Breast epithelium (tissue), 4 donors: ENCODE data around the gene GLIS1. TPM values are rescaled to one million over a fixed set of nuclear protein-coding genes. Genes with fewer than 3 reads are reported as not detected.
A peak's percentile ranks its signal among the peaks of the same experiment; 100 is the strongest.

Experiments
- DNase-seq, 2 donors: peaks; one replicate each; pipeline ENCODE4 v3.0.0-alpha.2; 2019; ENCODE audit warnings: low spot score in 2 of 2
- H3K27ac ChIP-seq, 2 donors: fragments of 200-600 bp; sonication (generic) in 1 of 2; one replicate each; pipeline ENCODE4 v1.5.1; 2016 to 2019; ENCODE audit warnings: mild to moderate bottlenecking in 1 of 2
- H3K27me3 ChIP-seq, 2 donors: fragments of 200-600 bp; sonication (generic) in 1 of 2; one replicate each; pipeline versions ENCODE4 v1.5.1 to v1.6.0; 2017 to 2019; ENCODE audit warnings: control low read depth in 1 of 2, mild to moderate bottlenecking in 1 of 2
- H3K36me3 ChIP-seq: fragments of 200-600 bp; one replicate; pipeline ENCODE4 v1.5.1; 2019
- H3K4me1 ChIP-seq, 2 donors: fragments of 200-600 bp; sonication (generic); one replicate each; pipeline ENCODE4 v1.5.1; 2016 to 2019; ENCODE audit warnings: control low read depth in 1 of 2
- H3K4me3 ChIP-seq, 3 donors: fragments of 200-600 bp; sonication (generic); 1 replicate in 2 of 3; 2 replicates in 1 of 3; pipeline ENCODE4 v1.5.1; 2016 to 2019; ENCODE audit warnings: mild to moderate bottlenecking in 3 of 3, moderate library complexity in 2 of 3
- H3K9me3 ChIP-seq, 2 donors: fragments of 200-600 bp; sonication (generic) in 1 of 2; one replicate each; pipeline ENCODE4 v1.5.1; 2016 to 2019; ENCODE audit warnings: control low read depth in 1 of 2
- POLR2A ChIP-seq: fragments of 450-650 bp; IDR thresholded peaks from one replicate; pipeline ENCODE4 v1.6.1; 2016; ENCODE audit warnings: antibody characterized with exemption, mild to moderate bottlenecking, moderate library complexity
- POLR2AphosphoS5 ChIP-seq, 3 donors: sonication (generic); formaldehyde crosslinking; IDR thresholded peaks; one replicate each; pipeline ENCODE4 v1.6.1; 2017; ENCODE audit warnings: antibody characterized with exemption in 3 of 3
- intact Hi-C: fragments of 100-400 bp; cut with DNase I; formaldehyde crosslinking; loops from one replicate; pipeline ENCODE4 v1.15.1; 2023; ENCODE audit warnings: low total_unique reads
- total RNA-seq, 3 donors: library from RNA; depleted of rRNA; stranded (reverse); fragments of >200 nt; gene quantifications; one replicate each; pipeline ENCODE4 v1.1.0, GENCODE V29; 2016
- TF ChIP-seq, protein P1 (sequence below), 3 donors: fragments of 450-650 bp; IDR thresholded peaks; one replicate each; pipeline ENCODE4 v1.5.1; 2016 to 2017; ENCODE audit warnings: antibody characterized with exemption in 3 of 3, mild to moderate bottlenecking in 3 of 3, moderate library complexity in 3 of 3

The GLIS1 gene
- total RNA-seq, 3 donors from 2014 or later = 0.16 to 2.0 (median 0.59) TPM

- Histone ChIP-seq H3K9me3 (no peaks in the 10 kb centered on the region), H3K36me3 (no peaks in the 10 kb centered on the region), H3K4me3 (peak overlapping the region in 2 of 3 donors; percentile 10 to 46), H3K27ac (no peak overlapping the region), H3K4me1 (no peaks in the 10 kb centered on the region), H3K27me3 (no peaks in the 10 kb centered on the region)
- intact Hi-C loops = no loop called here
- DNase-seq = no peak
- TF ChIP-seq POLR2AphosphoS5 (IDR thresholded peaks at IDR 0.05) (no peak), POLR2A (no peak)
- TF ChIP-seq, protein P1, sequence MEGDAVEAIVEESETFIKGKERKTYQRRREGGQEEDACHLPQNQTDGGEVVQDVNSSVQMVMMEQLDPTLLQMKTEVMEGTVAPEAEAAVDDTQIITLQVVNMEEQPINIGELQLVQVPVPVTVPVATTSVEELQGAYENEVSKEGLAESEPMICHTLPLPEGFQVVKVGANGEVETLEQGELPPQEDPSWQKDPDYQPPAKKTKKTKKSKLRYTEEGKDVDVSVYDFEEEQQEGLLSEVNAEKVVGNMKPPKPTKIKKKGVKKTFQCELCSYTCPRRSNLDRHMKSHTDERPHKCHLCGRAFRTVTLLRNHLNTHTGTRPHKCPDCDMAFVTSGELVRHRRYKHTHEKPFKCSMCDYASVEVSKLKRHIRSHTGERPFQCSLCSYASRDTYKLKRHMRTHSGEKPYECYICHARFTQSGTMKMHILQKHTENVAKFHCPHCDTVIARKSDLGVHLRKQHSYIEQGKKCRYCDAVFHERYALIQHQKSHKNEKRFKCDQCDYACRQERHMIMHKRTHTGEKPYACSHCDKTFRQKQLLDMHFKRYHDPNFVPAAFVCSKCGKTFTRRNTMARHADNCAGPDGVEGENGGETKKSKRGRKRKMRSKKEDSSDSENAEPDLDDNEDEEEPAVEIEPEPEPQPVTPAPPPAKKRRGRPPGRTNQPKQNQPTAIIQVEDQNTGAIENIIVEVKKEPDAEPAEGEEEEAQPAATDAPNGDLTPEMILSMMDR (IDR thresholded peaks at IDR 0.05) = peak in 1 of 3 donors; percentile 42
Measured at GRCh38 chr1:53470155-53470554, 268.8 kb downstream of the GLIS1 start.

- TF ChIP-seq POLR2AphosphoS5 (IDR thresholded peaks at IDR 0.05) = no peak
- TF ChIP-seq, protein P1 (IDR thresholded peaks at IDR 0.05) = no peak
- TF ChIP-seq POLR2A = no peak
- Histone ChIP-seq H3K4me3 (no peak overlapping the region), H3K27me3 (no peaks in the 10 kb centered on the region), H3K36me3 (no peaks in the 10 kb centered on the region), H3K4me1 (no peaks in the 10 kb centered on the region), H3K9me3 (no peaks in the 10 kb centered on the region), H3K27ac (no peak overlapping the region)
- intact Hi-C loops = no loop called here
- no peak for DNase-seq
Measured at GRCh38 chr1:53469373-53469772, 269.6 kb downstream of the GLIS1 start.

DNA sequence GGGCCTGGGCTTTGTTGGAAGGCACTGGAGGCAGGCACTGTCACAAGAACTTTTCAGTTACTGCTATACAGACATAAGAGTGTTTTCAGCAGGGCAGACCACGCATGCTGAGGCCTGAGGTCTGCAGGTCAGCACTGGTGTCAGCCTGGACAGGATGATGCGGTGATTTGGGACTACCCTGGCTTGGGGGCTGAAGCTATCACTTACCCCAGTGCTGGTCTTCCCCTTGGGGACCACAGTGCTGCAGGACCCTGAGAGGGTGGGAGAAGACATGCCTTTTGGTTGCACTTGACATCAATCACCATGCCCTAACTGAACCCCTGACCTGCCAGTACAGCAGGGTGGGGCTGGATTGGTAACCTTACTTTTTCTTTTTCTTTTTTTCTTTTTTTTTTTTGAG, 270.6 kb downstream of the GLIS1 start:
- Histone ChIP-seq H3K27me3 (no peaks in the 10 kb centered on the region), H3K9me3 (no peaks in the 10 kb centered on the region), H3K4me3 (no peak overlapping the region), H3K4me1 (no peaks in the 10 kb centered on the region), H3K36me3 (no peaks in the 10 kb centered on the region), H3K27ac (no peak overlapping the region)
- TF ChIP-seq, protein P1 (IDR thresholded peaks at IDR 0.05) = no peak
- TF ChIP-seq POLR2A (no peak), POLR2AphosphoS5 (IDR thresholded peaks at IDR 0.05) (no peak)
- no peak for DNase-seq
- intact Hi-C loops = no loop called here

DNA sequence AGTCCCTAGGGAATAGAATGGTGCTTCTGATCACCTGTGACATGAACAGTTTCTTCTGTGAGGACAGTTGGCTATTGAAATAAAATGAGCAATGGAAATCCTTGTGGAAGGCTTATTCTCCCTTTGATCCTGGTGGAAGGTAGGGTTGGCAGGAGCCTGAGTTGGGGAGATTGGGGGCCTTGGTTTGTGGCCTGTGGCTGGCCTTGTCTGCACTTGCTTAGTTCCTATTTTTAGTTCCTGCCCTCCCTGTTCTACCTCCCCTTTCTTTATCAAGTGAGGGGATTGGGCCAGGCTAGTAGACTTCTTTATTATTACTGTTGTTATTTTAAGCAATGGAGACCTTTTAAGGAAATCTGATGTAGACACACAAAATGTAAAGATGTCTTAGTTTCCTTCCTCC, 271.6 kb downstream of the GLIS1 start:
- Histone ChIP-seq H3K4me3 (no peak overlapping the region), H3K4me1 (no peaks in the 10 kb centered on the region), H3K9me3 (no peaks in the 10 kb centered on the region), H3K27me3 (no peaks in the 10 kb centered on the region), H3K36me3 (no peaks in the 10 kb centered on the region), H3K27ac (no peak overlapping the region)
- intact Hi-C loops = no loop called here
- TF ChIP-seq POLR2AphosphoS5 (IDR thresholded peaks at IDR 0.05) = no peak
- TF ChIP-seq, protein P1 (IDR thresholded peaks at IDR 0.05) = no peak
- TF ChIP-seq POLR2A = no peak
- no peak for DNase-seq

DNA sequence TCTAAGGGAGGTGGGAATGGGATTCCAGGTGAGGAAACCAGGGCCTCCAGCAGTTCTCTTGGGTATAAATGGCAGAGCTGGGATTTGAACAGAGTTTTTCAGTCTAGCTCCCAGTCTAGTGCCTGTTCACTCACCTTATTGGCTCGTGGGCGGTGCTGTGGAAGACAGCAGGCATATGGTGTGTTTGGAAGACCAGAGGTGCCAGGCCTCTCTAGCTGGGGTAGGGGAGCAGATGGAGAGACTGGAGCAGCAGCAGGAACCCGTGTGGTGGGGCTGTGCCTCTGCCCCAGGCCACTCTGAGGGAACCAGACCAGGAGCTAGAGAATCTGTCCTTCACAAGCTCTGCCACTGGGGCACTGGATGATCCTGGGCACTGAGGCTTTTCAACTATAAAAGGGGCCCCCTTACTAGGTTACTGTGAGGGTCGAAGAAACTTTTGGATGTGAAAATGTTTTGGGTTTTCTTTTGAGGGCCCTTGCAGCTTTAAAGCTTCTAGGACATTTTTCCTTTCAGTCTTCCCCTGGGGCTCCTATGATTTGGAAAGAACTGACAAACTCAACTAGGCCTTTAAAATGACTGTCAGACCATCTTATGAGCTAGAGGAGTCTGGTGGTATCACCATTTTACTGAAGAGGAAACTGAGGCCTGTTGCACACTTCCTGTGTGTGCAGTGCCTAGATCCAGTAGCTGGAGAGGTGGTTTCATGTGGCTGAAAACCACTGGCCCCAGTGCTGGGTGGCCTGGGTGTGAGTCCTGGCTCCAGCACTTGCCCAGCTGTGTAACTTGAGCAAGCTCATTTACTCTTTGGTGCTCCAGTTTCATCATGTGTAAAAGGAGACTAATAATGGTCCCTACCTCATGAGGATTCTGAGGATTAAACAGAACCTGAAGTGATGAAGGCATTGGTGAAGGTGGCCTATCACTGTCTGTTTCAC, 273.7 kb downstream of the GLIS1 start:
- no peaks in the 10 kb centered on the region for H3K36me3 ChIP-seq
- H3K4me3 ChIP-seq = no peak overlapping the region
- no peaks in the 10 kb centered on the region for H3K9me3 ChIP-seq
- no peaks in the 10 kb centered on the region for H3K27me3 ChIP-seq
- intact Hi-C loops = no loop called here
- no peak for DNase-seq
- H3K4me1 ChIP-seq = no peaks in the 10 kb centered on the region
- H3K27ac ChIP-seq = no peak overlapping the region
- TF ChIP-seq, protein P1 (IDR thresholded peaks at IDR 0.05) = no peak
- TF ChIP-seq POLR2A (no peak), POLR2AphosphoS5 (IDR thresholded peaks at IDR 0.05) (no peak)
